GM21825 (cell line): ENCODE measurements around the gene C1QTNF8.

ENCODE experiments used
- ATAC-seq: cut with Tn5 transposase; IDR thresholded peaks from one replicate; pipeline ENCODE4 v1.9.1; 2021; ENCODE audit warnings: mild to moderate bottlenecking, moderate library complexity; ENCODE audit not compliant: unreplicated experiment

C1QTNF8 gene, protein sequence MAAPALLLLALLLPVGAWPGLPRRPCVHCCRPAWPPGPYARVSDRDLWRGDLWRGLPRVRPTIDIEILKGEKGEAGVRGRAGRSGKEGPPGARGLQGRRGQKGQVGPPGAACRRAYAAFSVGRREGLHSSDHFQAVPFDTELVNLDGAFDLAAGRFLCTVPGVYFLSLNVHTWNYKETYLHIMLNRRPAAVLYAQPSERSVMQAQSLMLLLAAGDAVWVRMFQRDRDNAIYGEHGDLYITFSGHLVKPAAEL

DNA sequence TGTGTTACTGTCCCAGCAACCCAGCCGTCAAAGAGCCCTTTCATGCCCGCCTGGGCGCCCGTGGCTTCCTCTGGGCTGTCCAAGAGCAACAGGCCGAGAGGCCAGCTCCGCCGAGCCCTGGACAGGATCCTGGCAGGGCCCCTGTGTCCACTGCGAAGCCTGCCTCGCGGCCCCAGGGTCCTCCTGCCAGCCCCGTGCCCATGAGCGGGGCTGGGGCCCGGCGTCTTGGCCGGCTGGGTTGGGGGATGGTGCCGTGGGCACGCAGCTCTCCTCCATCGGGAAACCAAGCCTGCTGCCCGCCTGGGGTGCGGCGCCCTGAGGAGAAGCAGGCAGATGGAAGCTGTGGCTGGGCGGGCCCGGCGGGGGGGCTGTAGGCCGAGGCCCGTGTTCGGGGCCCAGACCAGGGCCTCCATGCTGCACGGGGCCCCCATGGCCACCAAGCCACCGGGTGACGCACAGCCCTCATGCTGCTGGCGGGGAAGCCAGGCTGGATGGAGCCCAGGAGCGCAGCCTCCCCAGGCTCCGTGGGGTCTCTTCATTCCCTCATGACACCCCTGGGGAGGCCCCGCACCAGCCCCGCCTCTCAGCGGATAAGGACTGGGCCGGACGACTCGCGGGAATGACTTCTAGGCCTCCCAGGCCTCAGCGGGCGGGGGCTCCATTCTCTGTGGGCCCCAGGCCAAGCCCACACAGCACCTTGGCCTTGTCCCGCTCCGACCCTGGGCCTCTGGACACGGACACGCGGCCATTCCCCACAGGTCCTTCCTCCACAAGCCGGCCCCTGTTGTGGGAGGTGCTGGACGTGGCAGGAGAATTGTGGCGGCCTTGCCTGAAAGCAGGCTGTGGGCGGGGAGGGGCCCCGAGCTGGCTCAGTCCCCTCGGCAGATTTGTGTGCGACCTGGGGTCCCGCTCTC, at the start of gene C1QTNF8:
C1QTNF8 (minus strand) TSS at position 76 of the 914 bp plus-strand sequence. CDS start 1,322 bp downstream, outside the sequence.
- no peak for ATAC-seq

- ATAC-seq: no peak
These were observed 49.5 kb upstream of the C1QTNF8 start for GRCh38 chr16:1145383-1146100.

DNA sequence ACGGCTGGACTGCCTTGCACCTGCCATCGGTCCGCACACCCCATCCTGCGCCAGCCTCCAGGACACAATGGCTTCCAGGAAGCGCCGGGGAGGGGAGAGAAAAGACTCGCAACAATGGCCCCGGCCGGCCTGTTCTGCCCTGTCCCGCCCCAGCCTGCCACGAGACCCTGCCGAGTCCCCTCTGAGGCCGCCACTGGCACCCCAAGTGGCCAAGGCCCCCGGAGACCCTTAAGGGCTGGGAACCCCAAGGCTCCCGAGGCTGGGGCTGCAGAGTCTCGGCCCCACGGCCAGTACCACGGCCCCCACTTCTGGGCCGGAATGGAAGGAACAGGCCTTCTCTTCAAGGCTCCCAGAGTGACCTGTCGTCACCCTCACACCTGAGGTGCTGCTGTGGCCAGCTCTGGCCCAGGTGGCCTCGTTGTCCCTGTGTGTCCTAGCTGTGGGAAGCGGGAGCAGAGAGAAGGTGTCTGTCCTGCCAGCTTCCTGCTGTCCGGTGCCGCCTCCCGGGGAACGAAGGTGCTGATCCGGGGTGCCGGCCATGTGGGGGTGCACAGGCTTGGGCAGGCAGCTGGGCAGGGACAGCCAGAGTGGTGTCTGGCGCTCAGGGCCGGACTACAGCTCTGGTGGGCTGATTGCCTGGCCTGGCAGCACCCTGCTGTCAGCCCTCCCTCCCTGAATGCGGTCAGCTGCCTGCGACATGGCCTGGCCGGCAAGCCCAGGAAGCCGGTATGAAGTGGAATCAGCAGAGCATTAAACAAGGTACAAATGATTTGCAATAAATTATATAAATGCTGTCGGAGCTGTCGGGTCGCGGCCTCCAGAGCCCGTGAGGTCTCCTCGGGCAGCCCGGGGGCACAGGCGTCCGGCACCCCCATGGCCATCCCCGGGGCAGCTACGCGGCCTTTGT, 48.7 kb upstream of the C1QTNF8 start:
- ATAC-seq: no peak

- no peak for ATAC-seq
These were observed 47.9 kb upstream of the C1QTNF8 start for GRCh38 chr16:1143761-1144450.

DNA sequence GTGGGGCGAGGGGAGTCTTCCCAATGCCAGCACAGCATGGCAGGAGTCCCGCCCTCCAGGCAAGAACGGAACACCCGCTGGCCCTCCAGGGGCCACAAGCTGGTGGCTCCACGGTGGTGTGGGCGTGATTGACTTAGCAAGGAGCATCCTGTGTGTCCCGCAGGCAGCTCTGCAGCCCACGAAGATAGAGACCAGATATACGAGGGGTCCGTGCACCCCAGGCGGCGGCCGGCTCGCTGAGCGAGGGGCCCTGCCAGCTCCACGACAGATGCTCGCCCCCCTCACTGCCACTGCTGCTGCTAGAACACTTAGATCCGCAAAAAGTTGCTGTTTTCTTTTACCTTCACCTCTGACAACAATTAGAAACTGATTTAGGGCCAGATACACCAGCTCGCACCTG, 46.9 kb upstream of the C1QTNF8 start:
- ATAC-seq: no peak

DNA sequence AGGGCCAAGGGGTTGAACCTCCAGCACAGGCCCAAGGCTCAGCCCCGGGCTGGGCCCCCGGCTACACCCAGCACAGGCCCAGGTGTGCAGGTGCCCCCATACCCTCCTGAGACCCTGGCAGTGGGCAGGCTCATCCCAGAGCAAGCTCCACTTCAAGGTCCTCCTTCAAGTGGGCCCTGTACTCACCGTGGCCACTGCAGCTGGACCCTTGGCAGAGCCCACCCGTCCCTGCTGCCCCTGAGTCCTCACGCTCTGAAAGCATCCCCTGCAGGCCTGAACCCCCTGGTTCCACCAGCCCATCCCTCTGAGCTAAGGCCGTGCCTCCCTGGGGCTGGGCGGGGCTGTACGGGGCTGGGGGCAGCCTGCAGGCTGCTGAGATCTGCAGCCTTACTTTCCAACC, 45.7 kb upstream of the C1QTNF8 start:
- no peak for ATAC-seq

GRCh38 chr16:1141191-1141590, 45.1 kb upstream of the C1QTNF8 start:
- no peak for ATAC-seq

GRCh38 chr16:1140582-1141162, 44.6 kb upstream of the C1QTNF8 start:
- ATAC-seq: no peak

GRCh38 chr16:1137604-1138003, 41.6 kb upstream of the C1QTNF8 start:
- no peak for ATAC-seq

DNA sequence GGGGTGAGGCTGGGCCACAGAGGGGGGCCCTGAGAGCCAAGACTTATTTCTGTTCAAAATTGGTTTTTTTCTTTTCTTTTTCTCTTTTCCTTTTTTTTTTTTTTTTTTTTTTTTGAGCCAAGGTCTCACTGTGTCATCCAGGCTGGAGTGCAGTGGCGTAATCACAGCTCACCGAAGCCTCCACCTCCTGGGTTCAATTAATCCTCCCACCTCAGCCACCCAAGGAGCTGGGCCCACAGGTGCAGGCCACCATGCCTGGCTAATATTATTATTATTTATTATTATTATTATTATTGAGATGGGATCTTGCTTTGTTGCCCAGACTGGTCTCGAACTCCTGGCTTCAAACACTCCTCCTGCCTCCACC, 39.4 kb upstream of the C1QTNF8 start:
- no peak for ATAC-seq

DNA sequence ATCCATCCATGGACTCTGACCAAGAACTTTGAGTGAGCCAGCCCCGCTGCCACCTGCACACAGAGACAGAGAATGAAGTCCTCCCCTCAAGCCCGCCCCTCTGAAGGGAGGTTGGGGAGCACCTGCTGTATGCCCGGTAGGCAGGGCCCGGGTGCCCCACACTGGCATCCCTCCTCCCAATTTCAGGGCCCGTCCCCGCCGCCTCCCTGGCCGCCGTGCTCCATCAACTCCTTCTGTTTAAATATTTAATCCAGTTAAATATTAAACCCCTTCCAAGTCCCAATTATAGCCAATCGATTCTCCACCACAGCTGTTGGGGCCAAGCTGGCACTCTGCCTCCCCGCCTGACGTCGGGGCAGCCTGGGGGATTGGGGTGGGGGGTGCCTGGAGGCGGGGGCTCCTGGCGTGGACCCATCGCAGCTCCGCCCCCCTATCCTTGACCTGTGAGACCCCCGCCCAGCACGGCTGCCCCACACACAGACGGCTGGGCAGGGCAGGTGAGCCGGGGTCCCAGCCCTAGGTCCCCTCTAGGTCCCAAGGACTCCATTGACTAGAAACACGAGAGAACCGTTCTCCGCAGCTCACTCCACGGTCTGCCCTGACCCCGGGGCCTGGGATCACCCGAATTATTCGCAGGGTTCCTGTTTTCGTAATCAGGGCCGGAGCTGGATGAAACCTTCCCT, 38.9 kb upstream of the C1QTNF8 start:
- no peak for ATAC-seq

GRCh38 chr16:1133810-1134520, 37.9 kb upstream of the C1QTNF8 start:
- no peak for ATAC-seq

DNA sequence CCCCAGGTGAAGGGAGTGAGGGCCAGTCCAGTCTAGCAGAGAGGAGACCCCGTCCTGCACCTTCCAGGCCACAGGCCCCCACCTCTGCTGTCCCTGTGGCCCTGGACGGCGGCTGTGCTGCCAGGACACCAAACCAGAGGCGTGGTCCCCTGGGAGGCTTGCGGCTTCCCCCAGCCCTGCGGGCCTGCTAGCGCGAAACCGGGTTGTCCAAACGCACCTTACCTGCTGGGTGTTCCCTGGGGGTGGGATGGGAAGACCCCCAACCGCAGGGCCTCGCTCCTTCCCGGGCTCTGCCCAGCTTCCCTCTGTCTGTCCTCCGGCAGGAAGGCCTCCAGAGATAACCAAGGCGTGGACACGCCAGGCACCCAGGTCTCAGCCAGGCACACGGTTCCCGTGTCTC, 37.2 kb upstream of the C1QTNF8 start:
- ATAC-seq: no peak

GRCh38 chr16:1132431-1132830, 36.4 kb upstream of the C1QTNF8 start:
- no peak for ATAC-seq

GRCh38 chr16:1131378-1131994, 35.4 kb upstream of the C1QTNF8 start:
- no peak for ATAC-seq

DNA sequence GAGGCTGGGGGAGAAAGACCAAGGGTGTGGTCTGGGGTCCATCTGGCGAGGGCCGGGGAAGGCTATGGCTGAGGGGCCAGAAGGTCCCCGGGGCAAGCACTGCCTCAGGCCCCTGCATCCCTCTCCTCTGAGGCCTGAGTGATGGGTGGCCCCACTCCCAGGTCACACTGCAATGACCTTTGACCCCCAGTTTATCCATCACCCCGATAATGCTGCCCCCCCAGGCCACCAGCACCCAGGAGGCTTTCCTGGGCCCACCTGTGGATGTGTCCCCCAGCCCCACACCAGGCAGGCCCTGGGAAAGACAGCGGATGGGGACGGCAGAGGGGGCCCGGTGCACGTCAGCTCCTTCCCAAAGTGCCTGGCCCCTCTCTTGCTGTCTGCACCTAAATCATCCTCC, 34.3 kb upstream of the C1QTNF8 start:
- ATAC-seq: no peak

GRCh38 chr16:1129106-1129960, 33.3 kb upstream of the C1QTNF8 start:
- no peak for ATAC-seq
